ENCODE measurements around the gene ZXDC. TPM values are rescaled to one million over a fixed set of nuclear protein-coding genes. Genes with fewer than 3 reads are reported as not detected.

The ZXDC gene
- total RNA-seq, 2 donors from 2014 or later = 27.8 to 32.8 TPM

- no peak for ATAC-seq (replicated peaks in 1 of 2)
Observed at GRCh38 chr3:126482503-126483255, 7.0 kb upstream of the ZXDC start.

GRCh38 chr3:126481808-126482502 lies 6.3 kb upstream of the ZXDC start:
- no peak overlapping the region for H3K4me3 Mint-ChIP-seq
- H3K9me3 Mint-ChIP-seq = no peaks in the 10 kb centered on the region
- no peak overlapping the region for H3K27ac Mint-ChIP-seq
- DNase-seq (no peak), ATAC-seq (replicated peaks in 1 of 2) (no peak)
- no peaks in the 10 kb centered on the region for H3K27me3 Mint-ChIP-seq (ENCODE audit: low read depth)
- no peaks in the 10 kb centered on the region for H3K36me3 Mint-ChIP-seq (ENCODE audit: insufficient read depth in 2 of 2)
- peaks cover 12% of the 10 kb centered on the region for H3K4me1 Mint-ChIP-seq (ENCODE audit: low read depth)

More at GRCh38 chr3:126482503-126483255, 7.0 kb upstream of the ZXDC start:
- H3K4me3 Mint-ChIP-seq = no peak overlapping the region
- H3K9me3 Mint-ChIP-seq = no peaks in the 10 kb centered on the region
- no peaks in the 10 kb centered on the region for H3K27me3 Mint-ChIP-seq (ENCODE audit: low read depth)
- H3K4me1 Mint-ChIP-seq (ENCODE audit: low read depth) = peaks cover 14% of the 10 kb centered on the region
- no peak overlapping the region for H3K27ac Mint-ChIP-seq
- H3K36me3 Mint-ChIP-seq (ENCODE audit: insufficient read depth in 2 of 2) = no peaks in the 10 kb centered on the region
- no peak for DNase-seq

GRCh38 chr3:126480861-126481260 lies 5.2 kb upstream of the ZXDC start:
- DNase-seq (no peak), ATAC-seq (replicated peaks in 1 of 2) (no peak)
- peaks cover 9% of the 10 kb centered on the region for H3K4me1 Mint-ChIP-seq (ENCODE audit: low read depth)
- H3K4me3 Mint-ChIP-seq = no peak overlapping the region
- no peaks in the 10 kb centered on the region for H3K36me3 Mint-ChIP-seq (ENCODE audit: insufficient read depth in 2 of 2)
- H3K27ac Mint-ChIP-seq = no peak overlapping the region
- no peaks in the 10 kb centered on the region for H3K27me3 Mint-ChIP-seq (ENCODE audit: low read depth)
- no peaks in the 10 kb centered on the region for H3K9me3 Mint-ChIP-seq

GRCh38 chr3:126480206-126480605 lies 4.5 kb upstream of the ZXDC start:
- no peak overlapping the region for H3K4me3 Mint-ChIP-seq
- no peaks in the 10 kb centered on the region for H3K27me3 Mint-ChIP-seq (ENCODE audit: low read depth)
- H3K36me3 Mint-ChIP-seq (ENCODE audit: insufficient read depth in 2 of 2) = no peaks in the 10 kb centered on the region
- ATAC-seq (replicated peaks in 1 of 2) = no peak
- no peak overlapping the region for H3K27ac Mint-ChIP-seq
- no peak for DNase-seq
- H3K9me3 Mint-ChIP-seq = no peaks in the 10 kb centered on the region
- peaks cover 9% of the 10 kb centered on the region for H3K4me1 Mint-ChIP-seq (ENCODE audit: low read depth)

- H3K4me3 Mint-ChIP-seq = no peak overlapping the region
- H3K27me3 Mint-ChIP-seq (ENCODE audit: low read depth) = no peaks in the 10 kb centered on the region
- no peaks in the 10 kb centered on the region for H3K9me3 Mint-ChIP-seq
- ATAC-seq (replicated peaks in 1 of 2) (no peak), DNase-seq (no peak)
- peaks cover 10% of the 10 kb centered on the region for H3K4me1 Mint-ChIP-seq (ENCODE audit: low read depth)
- H3K36me3 Mint-ChIP-seq (ENCODE audit: insufficient read depth in 2 of 2) = no peaks in the 10 kb centered on the region
- no peak overlapping the region for H3K27ac Mint-ChIP-seq
Observed at GRCh38 chr3:126479642-126480041, 4.0 kb upstream of the ZXDC start.

- no peak overlapping the region for H3K4me3 Mint-ChIP-seq
- no peaks in the 10 kb centered on the region for H3K9me3 Mint-ChIP-seq
Observed at GRCh38 chr3:126478581-126479310, 3.1 kb upstream of the ZXDC start.

GRCh38 chr3:126477061-126477380 lies 1.3 kb upstream of the ZXDC start:
- H3K27ac Mint-ChIP-seq = no peak overlapping the region
- H3K36me3 Mint-ChIP-seq (ENCODE audit: insufficient read depth in 2 of 2) = peaks cover 0 to 6% of the 10 kb centered on the region in 2 donors
- peaks cover 36% of the 10 kb centered on the region for H3K4me1 Mint-ChIP-seq (ENCODE audit: low read depth)
- DNase-seq = no peak
- no peaks in the 10 kb centered on the region for H3K27me3 Mint-ChIP-seq (ENCODE audit: low read depth)
- no peaks in the 10 kb centered on the region for H3K9me3 Mint-ChIP-seq
- no peak for ATAC-seq (replicated peaks in 1 of 2)
- H3K4me3 Mint-ChIP-seq = peak overlapping the region; percentile 81 to 86

More at GRCh38 chr3:126478581-126479310, 3.1 kb upstream of the ZXDC start:
- no peak for ATAC-seq (replicated peaks in 1 of 2)
- no peaks in the 10 kb centered on the region for H3K36me3 Mint-ChIP-seq (ENCODE audit: insufficient read depth in 2 of 2)
- no peak overlapping the region for H3K27ac Mint-ChIP-seq
- H3K4me1 Mint-ChIP-seq (ENCODE audit: low read depth) = peaks cover 19% of the 10 kb centered on the region
- DNase-seq = no peak
- no peaks in the 10 kb centered on the region for H3K27me3 Mint-ChIP-seq (ENCODE audit: low read depth)

- peak overlapping the region; percentile 68 for H3K27ac Mint-ChIP-seq
- H3K36me3 Mint-ChIP-seq (ENCODE audit: insufficient read depth in 2 of 2) = peaks cover 0 to 6% of the 10 kb centered on the region in 2 donors
- DNase-seq (no peak), ATAC-seq (replicated peaks in 1 of 2) (peak; percentile 44 to 46)
- H3K4me1 Mint-ChIP-seq (ENCODE audit: low read depth) = peaks cover 38% of the 10 kb centered on the region
- peak overlapping the region; percentile 81 to 86 for H3K4me3 Mint-ChIP-seq
- no peaks in the 10 kb centered on the region for H3K27me3 Mint-ChIP-seq (ENCODE audit: low read depth)
- no peaks in the 10 kb centered on the region for H3K9me3 Mint-ChIP-seq
Observed at GRCh38 chr3:126476166-126477060, 722 bp upstream of the ZXDC start.

- no peaks in the 10 kb centered on the region for H3K27me3 Mint-ChIP-seq (ENCODE audit: low read depth)
- ATAC-seq (replicated peaks in 1 of 2) (peak; percentile 1 to 2), DNase-seq (peak; percentile 46 to 50)
- peaks cover 0 to 16% of the 10 kb centered on the region in 2 donors for H3K36me3 Mint-ChIP-seq (ENCODE audit: insufficient read depth in 2 of 2)
- H3K27ac Mint-ChIP-seq = peak overlapping the region; percentile 43
- H3K4me3 Mint-ChIP-seq = peak overlapping the region; percentile 61 to 94
- no peaks in the 10 kb centered on the region for H3K9me3 Mint-ChIP-seq
- H3K4me1 Mint-ChIP-seq (ENCODE audit: low read depth) = peaks cover 40% of the 10 kb centered on the region
Observed at GRCh38 chr3:126474498-126475412, 936 bp downstream of the ZXDC start.

GRCh38 chr3:126473292-126474168 lies 2.2 kb downstream of the ZXDC start:
- Mint-ChIP-seq H3K4me3 (peak overlapping the region; percentile 61 to 94), H3K27ac (peak overlapping the region; percentile 26), H3K4me1 (ENCODE audit: low read depth) (peaks cover 51% of the 10 kb centered on the region), H3K9me3 (no peaks in the 10 kb centered on the region), H3K27me3 (ENCODE audit: low read depth) (no peaks in the 10 kb centered on the region), H3K36me3 (ENCODE audit: insufficient read depth in 2 of 2) (peaks cover 2 to 25% of the 10 kb centered on the region in 2 donors)
- DNase-seq = peak; percentile 22 to 25
- no peak for ATAC-seq (replicated peaks in 1 of 2)

Measured in activated T-cell treated with anti-CD3 and anti-CD28 coated beads, Interleukin-2, amount 50 U/mL, for 72 hours (primary cell).